OCI-LY7 (cell line): Measurements from ENCODE around the gene MRRF.

ENCODE experiments used
- EZH2phosphoT487 ChIP-seq: fragments of 200-600 bp; sonication (generic); IDR thresholded peaks from 2 replicates; pipeline ENCODE4 v1.6.1; 2018; ENCODE audit warnings: low read depth, borderline replicate concordance, mild to moderate bottlenecking, mixed run types, antibody characterized with exemption, low read length, moderate library complexity, mixed read lengths
- TF ChIP-seq, protein P1 (sequence below): fragments of 200-600 bp; sonication (generic); conservative IDR thresholded peaks from 2 replicates; pipeline ENCODE4 v1.5.1; 2014; ENCODE audit warnings: mild to moderate bottlenecking, antibody characterized with exemption, low read length, moderate library complexity, mixed read lengths

DNA sequence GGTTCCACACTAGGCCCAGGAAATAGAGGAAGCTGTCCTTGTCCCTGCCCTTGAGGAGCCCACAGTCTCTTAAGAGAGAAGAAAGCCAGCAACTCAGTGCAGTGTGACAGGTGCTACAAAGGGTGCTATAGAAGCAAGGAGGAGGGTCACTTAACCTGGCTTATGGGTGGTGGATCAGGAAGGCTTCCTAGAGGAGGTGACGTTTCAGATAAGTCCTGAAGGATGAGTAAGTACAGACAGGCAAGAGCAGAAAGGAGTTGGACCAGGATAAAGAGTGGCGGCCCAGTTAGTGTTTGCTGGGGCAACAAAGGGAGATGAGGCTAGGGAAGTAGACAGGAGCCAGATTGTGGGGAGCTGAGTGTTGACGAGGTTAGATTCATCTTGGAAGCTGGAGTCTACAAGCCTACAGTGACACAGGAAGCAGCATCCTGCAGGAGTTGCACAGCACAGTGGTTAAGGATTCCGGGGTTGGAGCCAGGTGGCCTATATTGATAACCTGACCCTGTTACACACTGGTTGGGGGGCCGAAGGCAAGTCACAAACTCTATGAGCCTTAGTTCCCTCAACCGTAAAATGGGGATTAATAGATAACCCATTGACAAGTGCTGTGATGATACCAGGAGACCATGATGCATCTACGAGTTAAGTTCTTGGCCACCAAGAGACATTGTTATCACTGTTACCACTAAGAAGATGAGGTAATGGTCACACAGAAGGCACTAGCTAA lies 30.5 kb upstream of the MRRF start:
- TF ChIP-seq, protein P1, sequence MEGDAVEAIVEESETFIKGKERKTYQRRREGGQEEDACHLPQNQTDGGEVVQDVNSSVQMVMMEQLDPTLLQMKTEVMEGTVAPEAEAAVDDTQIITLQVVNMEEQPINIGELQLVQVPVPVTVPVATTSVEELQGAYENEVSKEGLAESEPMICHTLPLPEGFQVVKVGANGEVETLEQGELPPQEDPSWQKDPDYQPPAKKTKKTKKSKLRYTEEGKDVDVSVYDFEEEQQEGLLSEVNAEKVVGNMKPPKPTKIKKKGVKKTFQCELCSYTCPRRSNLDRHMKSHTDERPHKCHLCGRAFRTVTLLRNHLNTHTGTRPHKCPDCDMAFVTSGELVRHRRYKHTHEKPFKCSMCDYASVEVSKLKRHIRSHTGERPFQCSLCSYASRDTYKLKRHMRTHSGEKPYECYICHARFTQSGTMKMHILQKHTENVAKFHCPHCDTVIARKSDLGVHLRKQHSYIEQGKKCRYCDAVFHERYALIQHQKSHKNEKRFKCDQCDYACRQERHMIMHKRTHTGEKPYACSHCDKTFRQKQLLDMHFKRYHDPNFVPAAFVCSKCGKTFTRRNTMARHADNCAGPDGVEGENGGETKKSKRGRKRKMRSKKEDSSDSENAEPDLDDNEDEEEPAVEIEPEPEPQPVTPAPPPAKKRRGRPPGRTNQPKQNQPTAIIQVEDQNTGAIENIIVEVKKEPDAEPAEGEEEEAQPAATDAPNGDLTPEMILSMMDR, result no peak
- no peak for TF ChIP-seq EZH2phosphoT487
